GM12878 (cell line): ENCODE results near the gene TNRC6C.

Experiments
- ASH2L ChIP-seq: fragments of 300-600, 200-600 bp; sonication (generic); IDR thresholded peaks from 2 replicates; pipeline ENCODE4 v1.6.1; 2017; ENCODE audit warnings: low read depth, mild to moderate bottlenecking, borderline replicate concordance
- EZH2 ChIP-seq: IDR thresholded peaks from 2 replicates; pipeline ENCODE4 v1.6.1; 2012; ENCODE audit warnings: low read depth, mild to moderate bottlenecking, control low read depth, inconsistent platforms, low read length, borderline replicate concordance; ENCODE audit not compliant: control insufficient read depth
- NRF1 ChIP-seq: conservative IDR thresholded peaks from 2 replicates; pipeline ENCODE4 v1.6.1; 2011; ENCODE audit warnings: mild to moderate bottlenecking, low read depth, low read length, improper control_type of control experiment
- TBL1XR1 ChIP-seq: IDR thresholded peaks from 2 replicates; pipeline ENCODE4 v1.6.1; 2012; ENCODE audit warnings: low read depth, low read length, improper control_type of control experiment
- TCF7 ChIP-seq: IDR thresholded peaks from 2 replicates; pipeline ENCODE4 v1.6.1; 2014; ENCODE audit warnings: antibody characterized with exemption, borderline replicate concordance
- TF ChIP-seq, protein P1 (sequence below), 3 experiments: IDR thresholded peaks in 2 of 3; conservative IDR thresholded peaks in 1 of 3; 2 replicates each; pipeline ENCODE4 v1.5.1; 2011; ENCODE audit warnings: low read depth in 3 of 3, low read length in 3 of 3, mild to moderate bottlenecking in 3 of 3, control low read depth in 2 of 3, moderate library complexity in 2 of 3, inconsistent platforms in 1 of 3, mixed read lengths in 1 of 3; ENCODE audit not compliant: control insufficient read depth in 2 of 3, insufficient read depth in 1 of 3; ENCODE audit errors: extremely low read depth in 1 of 3

DNA sequence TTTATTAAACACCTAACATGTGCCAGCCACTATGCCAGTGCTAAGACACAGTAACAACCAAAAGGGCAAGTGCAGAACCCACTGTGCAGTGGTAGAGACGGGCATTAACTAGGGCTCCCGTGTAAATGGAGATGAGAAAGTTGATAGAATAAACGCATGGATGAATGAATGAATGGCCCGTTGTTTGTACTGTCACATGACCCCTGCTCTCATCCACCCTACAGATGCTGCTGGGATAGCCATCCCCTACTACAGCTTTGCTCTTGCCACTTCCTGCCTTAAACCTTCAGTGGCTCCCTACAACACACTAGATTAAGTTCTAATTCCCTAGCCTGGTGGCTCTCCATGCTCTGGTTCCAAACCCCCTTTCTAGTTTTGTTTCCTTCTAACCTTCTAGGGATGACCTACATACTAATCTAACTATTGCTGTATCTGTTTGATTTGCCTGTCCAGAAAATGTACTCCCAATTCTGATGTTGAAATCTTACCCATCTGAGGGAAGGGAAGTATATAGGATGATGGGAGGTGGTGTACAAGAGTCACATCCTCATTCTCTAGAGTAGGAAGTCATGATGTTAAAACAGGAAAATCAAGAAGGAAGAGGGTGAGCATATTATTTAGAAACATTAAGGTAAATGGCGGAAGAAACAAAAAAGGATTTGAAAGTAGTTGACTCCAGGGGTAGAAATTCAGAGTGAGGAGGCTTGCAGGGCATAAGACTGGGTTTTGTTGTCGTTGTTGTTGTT lies 11.4 kb upstream of the TNRC6C start:
- TF ChIP-seq ASH2L (no peak), NRF1 (no peak), TBL1XR1 (no peak), EZH2 (no peak), TCF7 (no peak)
- TF ChIP-seq, protein P1, sequence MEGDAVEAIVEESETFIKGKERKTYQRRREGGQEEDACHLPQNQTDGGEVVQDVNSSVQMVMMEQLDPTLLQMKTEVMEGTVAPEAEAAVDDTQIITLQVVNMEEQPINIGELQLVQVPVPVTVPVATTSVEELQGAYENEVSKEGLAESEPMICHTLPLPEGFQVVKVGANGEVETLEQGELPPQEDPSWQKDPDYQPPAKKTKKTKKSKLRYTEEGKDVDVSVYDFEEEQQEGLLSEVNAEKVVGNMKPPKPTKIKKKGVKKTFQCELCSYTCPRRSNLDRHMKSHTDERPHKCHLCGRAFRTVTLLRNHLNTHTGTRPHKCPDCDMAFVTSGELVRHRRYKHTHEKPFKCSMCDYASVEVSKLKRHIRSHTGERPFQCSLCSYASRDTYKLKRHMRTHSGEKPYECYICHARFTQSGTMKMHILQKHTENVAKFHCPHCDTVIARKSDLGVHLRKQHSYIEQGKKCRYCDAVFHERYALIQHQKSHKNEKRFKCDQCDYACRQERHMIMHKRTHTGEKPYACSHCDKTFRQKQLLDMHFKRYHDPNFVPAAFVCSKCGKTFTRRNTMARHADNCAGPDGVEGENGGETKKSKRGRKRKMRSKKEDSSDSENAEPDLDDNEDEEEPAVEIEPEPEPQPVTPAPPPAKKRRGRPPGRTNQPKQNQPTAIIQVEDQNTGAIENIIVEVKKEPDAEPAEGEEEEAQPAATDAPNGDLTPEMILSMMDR (IDR thresholded peaks at IDR 0.05 in 2 of 3, conservative IDR thresholded peaks at IDR 0.05 in 1 of 3; ENCODE audit: control insufficient read depth in 2 of 3, extremely low read depth in 1 of 3, insufficient read depth in 1 of 3, low read depth in 3 of 3, low read length in 3 of 3) = no peak
